GM19372 (cell line): ENCODE measurements around the gene CCNG2.

ENCODE experiments used
- ATAC-seq: cut with Tn5 transposase; IDR thresholded peaks from one replicate; pipeline ENCODE4 v1.9.1; 2021; ENCODE audit warnings: mild to moderate bottlenecking, low read depth, moderate library complexity; ENCODE audit not compliant: unreplicated experiment

The CCNG2 gene

DNA sequence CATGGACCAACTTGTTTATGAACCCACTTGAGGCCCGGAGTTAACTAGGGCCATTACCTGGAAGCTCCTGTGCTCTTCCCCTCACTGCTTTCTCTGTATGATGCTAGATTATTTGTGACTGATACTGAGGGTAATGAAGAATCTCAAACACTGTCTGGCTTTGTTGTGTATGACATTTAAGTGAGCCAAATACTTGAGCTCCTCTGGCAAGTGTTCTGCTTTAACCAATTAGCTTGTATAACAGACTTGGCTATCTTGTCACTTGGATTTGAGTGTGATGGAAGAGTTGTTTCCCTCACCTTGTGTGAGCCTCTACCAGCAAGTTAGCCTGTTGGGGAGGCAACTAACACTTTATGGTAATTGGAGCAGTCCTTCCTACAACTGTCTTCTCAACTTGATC lies 42.7 kb downstream of the CCNG2 start:
- ATAC-seq, result no peak

DNA sequence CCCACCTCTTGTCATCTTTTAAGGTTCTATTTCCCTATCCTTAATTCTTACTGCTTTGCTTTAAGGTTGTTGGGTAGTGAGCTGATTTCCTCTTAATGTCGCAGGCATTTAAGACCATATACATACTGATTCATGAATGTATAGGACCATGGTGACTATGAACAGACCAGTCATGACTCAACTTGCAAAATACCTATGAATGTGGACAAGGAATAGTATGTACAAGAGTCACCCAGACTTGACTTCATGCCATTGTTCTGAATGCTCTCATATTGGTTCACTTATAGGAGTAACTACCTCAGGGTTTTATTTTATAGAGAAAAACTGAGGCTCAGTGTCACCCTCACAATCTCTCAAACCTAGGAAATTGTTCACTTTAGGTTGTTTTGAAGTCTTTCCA lies 44.3 kb downstream of the CCNG2 start:
- ATAC-seq, result no peak

DNA sequence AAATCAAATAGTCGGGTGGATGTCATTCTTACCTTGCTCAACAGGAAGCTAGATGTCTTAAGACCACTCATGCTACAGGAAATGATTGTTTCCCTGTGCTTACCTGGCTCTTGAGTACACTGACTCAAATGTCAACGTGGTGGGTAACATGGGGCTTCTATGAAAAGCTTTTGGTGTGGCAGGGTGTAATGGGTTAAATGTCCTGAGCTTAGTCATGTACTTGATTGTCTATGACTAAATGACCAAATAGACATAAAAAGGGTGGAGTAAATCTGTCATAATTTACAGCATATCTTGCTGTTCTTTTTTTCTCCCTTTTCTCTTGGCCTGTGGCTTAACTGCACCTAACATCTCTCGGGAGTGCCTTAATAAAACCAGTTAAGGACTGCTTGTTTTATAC lies 44.9 kb downstream of the CCNG2 start:
- no peak for ATAC-seq

DNA sequence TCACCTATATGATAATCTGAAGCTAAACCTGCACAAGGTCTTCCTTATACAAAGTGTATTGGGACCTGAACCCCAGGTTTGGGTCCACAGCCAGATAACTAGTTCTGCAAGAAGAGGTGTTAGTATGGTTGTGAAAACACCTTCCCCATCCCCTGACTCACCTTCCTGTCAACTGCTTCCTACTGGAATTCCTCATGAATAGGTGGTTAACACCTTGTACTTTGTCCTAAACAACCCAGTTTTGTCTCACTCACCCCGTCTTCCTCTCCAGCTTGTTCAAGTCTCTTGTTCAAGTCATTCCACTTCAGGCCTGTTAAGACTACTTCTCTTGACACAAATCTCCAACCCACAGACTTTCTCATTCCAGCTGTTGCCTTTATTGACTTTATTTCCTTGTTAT lies 45.5 kb downstream of the CCNG2 start:
- ATAC-seq, result no peak

DNA sequence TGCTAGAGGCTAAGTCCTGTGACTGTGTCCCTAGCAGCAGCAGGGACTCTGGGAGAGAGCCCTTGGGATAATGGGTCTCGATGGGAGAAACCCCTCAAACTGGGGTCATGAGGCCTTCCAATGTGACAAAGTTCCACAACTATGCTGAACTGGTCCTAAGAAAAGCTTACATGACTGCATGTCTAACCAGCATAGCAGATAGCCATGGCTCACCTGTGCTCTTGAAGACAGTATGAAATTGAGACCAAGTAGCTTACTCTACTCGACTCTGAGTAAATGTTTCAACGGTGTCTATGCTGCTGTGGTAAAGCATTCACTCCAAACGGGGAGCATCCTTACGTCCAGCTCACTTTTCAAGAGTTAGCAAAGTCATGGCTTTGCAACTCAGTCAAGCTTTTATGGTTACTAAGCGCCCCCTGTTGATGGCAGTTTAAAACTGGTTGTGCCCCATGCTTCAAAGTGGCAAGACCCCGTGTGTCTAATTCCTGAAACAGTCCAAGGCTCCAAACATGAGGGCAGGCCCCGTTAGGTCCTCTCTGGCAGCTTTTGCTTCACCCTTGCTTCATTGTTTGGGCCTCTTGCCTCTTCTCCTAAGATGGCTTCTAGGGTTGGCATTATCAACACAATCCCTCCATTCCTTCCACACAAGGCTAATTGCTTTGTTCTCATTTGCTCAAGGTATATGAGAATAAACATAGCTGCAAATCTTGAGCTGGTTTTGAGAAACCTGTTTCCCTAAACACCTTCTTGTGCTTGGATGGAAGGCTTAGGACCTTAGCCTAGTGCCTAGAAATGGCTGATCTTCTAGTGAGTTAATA lies 46.6 kb downstream of the CCNG2 start:
- peak; percentile 60 for ATAC-seq

DNA sequence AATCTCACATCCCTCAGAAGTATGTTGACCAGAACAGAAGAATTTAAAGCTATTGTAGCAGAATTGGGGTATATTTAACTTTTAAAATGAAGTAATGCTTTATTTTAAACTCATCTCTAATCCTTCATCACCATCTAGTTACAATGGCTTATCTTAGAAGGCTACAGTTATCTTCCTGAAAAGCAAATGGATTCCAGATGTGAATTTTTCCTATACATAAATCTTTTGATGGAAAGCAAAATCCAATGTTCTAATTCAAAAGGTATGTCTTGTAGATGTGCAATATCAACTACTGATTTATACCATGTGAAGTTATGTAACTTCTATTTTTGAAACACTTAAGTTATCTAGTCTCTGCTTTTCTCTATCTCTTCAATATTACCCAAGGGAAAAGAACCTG lies 47.6 kb downstream of the CCNG2 start:
- no peak for ATAC-seq

DNA sequence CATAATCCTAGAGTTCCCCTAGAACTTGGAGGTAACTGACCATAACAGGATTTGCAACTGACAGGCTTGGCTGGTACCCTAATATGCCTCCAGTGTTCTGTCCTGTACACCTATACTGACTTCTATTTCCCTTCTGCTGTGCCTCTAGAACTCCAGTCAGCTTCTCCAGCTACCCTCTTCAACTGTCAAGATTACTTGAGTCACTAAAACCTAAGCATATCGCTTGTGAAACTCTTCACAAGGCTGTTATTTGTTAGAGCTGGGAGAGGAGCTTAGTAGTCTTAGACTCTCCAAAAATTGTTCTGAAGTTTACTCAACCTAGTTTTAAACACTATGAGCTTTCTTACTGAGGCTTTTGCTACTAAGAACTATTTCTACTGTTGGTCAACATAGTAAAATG lies 52.0 kb downstream of the CCNG2 start:
- ATAC-seq, result no peak

DNA sequence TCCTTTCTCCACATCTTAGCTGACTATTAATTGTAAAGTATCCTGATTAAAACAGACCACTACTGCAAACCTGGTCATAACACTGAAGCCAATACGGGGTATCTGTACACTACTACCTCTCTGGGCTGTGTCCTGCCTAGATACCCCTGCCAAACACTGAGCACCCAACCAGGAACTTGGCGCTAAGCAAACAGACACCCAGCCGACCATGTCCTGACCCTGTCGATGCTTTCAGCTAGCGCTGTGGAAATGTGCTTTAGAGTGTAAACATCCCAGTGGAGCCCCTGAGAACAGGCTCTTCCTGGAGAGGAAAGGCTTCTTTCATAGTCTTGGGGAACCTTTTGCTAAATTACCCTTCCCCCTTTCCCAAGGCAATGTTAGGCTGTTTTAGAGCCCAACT lies 52.9 kb downstream of the CCNG2 start:
- ATAC-seq, result no peak

DNA sequence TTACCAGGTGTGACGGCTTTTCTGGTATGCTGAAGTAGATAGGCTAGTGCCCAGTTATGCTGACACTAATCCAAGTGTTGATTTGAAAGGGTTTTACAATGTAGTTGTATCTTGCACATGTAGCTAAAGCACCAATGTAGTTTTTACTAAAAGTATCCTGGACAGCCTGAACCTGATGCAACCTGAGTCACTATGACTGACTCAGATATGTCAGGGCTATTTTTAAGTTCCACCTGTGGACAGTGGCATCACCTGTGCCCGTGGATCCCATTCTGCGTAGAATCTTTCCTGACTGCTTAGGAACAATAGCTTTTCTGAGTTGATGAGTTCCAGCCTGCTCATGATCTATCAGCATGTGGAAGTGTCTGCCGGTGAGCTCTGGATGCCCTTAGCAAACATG lies 58.1 kb downstream of the CCNG2 start:
- ATAC-seq, result no peak

DNA sequence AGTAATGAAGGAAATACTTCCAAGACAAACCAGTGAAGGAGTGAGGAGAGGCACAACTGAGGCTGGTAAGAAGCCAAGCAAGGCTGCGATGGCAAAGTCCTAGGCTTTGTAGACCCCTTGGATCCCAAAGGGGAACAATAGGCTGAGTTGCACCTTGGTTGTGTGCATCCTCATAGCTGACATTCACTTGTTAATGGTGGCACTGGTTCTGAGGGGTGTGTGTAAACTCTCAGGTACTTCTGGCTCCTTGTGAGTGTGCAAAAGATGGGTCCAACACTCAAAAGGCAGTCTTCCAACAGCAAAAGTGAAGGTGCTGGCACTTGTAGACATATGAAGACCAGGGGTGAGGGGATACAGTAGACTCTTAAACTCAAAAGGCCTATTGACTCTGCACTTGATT lies 60.5 kb downstream of the CCNG2 start:
- no peak for ATAC-seq

DNA sequence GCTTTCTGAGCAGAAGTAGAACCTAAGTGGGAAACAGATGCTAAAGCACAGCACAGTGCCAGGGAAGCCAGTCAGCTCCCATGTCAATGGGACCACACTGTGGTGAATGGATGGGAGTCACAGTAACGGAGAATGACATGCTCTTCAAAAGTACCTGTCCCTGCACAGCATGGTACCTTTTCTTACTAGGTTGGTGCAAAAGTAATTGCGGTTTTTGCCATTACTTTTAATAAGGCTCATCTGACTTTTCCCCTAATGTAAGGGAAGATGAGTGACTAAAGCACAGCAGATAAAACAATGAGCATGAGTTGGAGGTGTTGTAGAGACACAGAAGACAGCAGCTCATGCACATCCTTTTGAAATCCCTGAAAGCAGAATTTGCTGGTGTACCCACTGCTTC lies 62.3 kb downstream of the CCNG2 start:
- ATAC-seq, result no peak
